ENCODE data around the gene CCDC63. TPM values are rescaled to one million over a fixed set of nuclear protein-coding genes. Genes with fewer than 3 reads are reported as not detected.

Gene CCDC63
- 0.03 to 0.08 TPM (median 0.06 TPM) in 3 of 5 replicates, not detected in the others for total RNA-seq (2022; extraction: Qiagen RNA extraction)

DNA sequence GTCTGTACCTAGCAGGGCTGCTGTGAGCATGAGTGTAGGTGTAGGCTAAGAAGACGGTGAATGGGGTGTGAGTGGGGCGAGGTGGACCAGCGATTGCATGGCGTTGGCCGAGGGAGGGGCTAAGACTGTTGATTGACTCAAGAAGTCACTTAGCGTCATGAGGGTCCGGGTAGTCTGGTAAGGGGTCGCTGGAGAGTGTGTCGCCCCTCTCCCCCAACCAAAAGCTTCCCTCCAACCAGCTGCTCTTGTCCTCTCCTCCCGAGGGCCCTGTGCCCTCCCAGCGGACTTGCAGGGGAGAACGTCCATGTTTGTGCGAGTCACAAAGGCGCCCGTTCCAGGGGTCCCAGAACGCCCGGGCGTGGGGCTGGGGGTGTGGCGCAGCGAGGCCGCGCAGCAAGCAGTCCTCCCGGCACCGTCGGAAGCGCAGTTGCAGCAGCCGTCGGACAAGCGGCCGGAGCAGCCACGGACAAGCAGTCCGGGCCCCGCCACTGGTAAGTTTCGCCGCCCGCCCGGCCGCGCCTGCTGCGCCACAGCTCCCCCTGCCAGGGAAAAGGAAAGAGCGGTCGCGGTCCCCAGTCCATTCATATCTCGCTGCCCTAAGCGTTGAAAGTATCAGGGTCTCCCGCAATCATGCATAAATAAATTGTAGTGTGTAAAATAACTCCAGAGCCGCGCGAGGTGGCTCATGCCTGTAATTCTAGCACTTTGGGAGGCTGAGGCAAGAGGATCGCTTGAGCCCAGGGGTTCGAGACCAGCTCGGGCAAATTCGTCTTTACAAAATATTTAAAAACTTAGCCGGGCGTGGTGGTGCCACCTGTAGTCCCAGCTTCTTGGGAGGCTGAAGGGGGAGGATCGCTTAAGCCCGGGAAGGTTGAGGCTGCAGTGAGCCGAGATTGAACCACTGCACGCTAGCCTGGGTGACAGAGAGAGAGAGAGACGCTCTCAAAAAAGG is at the start of gene CCDC63:
TSS of gene CCDC63 (plus strand) at position 373 of the 952 bp plus-strand sequence. CDS start 5,968 bp downstream, outside the sequence.

DNA sequence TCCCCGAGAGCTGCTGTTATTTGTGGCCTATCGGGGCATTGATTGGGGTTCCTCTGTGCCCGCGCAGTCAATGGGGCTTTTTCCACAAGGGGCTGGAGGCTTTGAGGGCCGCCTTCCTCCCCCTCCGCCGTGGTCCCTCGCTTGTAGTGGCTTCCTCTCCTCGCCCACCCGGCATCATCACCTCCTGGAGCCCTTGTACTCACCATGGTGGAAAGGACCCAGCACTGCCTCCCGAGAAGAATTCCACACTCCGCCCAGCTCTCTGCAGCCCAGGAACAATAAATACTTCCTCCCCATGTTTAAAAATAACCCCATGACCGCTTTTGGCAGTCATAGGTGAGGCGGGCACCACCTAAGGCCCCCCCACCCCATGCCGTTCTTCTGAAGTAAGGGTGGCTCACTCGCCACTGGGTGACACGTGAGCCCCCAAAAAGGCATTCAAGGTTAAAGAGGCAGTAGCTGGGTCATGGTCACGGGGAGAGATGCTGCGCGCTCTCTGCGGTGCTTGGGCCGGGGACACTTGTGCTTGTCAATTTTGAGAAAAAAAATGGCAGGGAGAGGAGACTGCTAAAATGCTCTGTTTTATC is 73.6 kb downstream of the CCDC63 start, which contains the start of gene MYL2:
TSS of gene MYL2 (minus strand) at position 256 of the 587 bp plus-strand sequence. CDS start at position 206, 50 bp downstream.

Other genes with a start within 250 kb of the CCDC63 start
- gene TCTN1, start 232.9 kb upstream of the CCDC63 start, total RNA-seq (2022; extraction: Qiagen RNA extraction): 25.0 to 33.2 TPM (median 32.5 TPM) in 5 replicates
- 0.39 to 0.91 TPM (median 0.62 TPM) in 5 replicates for gene HVCN1, start 157.9 kb upstream of the CCDC63 start, total RNA-seq (2022; extraction: Qiagen RNA extraction)
- 141 to 162 TPM (median 155 TPM) in 5 replicates for gene PPP1CC, start 104.1 kb upstream of the CCDC63 start, total RNA-seq (2022; extraction: Qiagen RNA extraction)
- gene MYL2, start 73.6 kb downstream of the CCDC63 start, total RNA-seq (2022; extraction: Qiagen RNA extraction): 0.64 to 1.1 TPM (median 0.84 TPM) in 5 replicates
- gene CUX2, start 187.2 kb downstream of the CCDC63 start, total RNA-seq (2022; extraction: Qiagen RNA extraction): 0.21 to 0.36 TPM (median 0.29 TPM) in 5 replicates